ENCODE data around the gene TMEM95.
"Not testable (repeated sequence)": the region's sequence is repeated elsewhere in the genome, so short reads cannot be mapped to it uniquely, and the experiment has no call there.

TMEM95 gene

DNA sequence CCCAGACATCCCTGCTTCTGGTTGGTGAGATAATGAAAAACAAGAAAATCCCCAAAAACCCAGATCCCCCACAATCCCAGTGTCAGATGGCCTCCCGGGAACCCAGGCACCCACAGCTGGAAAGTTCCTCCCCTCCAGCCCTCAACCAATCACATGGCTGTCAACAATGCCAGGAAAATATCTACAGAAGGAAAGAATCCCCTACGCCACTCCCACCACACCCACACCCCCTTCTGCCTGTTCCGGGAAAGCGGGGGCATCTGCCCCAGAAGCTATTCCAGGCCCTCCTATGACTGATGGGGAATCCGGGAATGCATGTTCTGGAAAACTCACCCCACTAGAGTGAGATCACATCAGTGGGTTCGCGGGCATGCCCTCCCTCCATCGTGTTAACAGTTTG is 1.8 kb downstream of the TMEM95 start:
- Histone ChIP-seq H3K36me3 (ENCODE audit: insufficient read depth, insufficient read length, low read length) (no peaks in the 10 kb centered on the region), H3K9ac (ENCODE audit: insufficient read length, low read depth) (no peak overlapping the region), H3K27me3 (ENCODE audit: insufficient read depth, insufficient read length) (peaks cover 4% of the 10 kb centered on the region), H3K4me3 (ENCODE audit: insufficient read length, low read depth) (no peak overlapping the region), H3K9me3 (ENCODE audit: insufficient read depth, low read length) (no peaks in the 10 kb centered on the region), H3K4me1 (ENCODE audit: insufficient read depth, insufficient read length) (peaks cover 10% of the 10 kb centered on the region)
- no peak for TF ChIP-seq YY1 (IDR thresholded peaks at IDR 0.05; ENCODE audit: insufficient read depth, insufficient read length)
- no peak for TF ChIP-seq SUZ12 (IDR thresholded peaks at IDR 0.05; ENCODE audit: extremely low read depth, insufficient read depth, insufficient read length)
- TF ChIP-seq ZNF274 (IDR thresholded peaks at IDR 0.05; ENCODE audit: low read depth, low read length), result no peak
- no peak for DNase-seq (ENCODE audit: low read depth, low spot score)

DNA sequence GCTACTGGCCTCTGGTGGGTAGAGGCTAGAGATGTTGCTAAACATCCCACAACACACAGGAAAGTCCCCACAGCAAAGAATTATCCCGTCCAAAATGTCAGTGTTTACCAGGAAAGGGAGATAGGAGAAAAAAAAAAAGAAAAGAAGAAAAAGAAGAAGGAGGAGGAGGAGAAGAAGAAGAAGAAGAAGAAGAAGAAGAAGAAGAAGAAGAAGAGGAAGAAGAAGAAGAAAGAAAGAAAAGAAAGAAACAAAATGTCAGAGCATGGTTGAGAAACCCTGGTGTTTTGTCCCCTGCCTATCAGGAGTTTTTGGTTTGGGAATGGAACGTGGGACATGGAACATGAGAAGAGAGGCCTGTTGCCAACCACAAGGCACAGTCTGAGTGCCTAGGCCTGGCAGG is 2.4 kb downstream of the TMEM95 start:
- H3K27me3 ChIP-seq (ENCODE audit: insufficient read depth, insufficient read length), result peaks cover 4% of the 10 kb centered on the region
- no peak for TF ChIP-seq SUZ12 (IDR thresholded peaks at IDR 0.05; ENCODE audit: extremely low read depth, insufficient read depth, insufficient read length)
- TF ChIP-seq ZNF274 (IDR thresholded peaks at IDR 0.05; ENCODE audit: low read depth, low read length), result no peak
- TF ChIP-seq YY1 (IDR thresholded peaks at IDR 0.05; ENCODE audit: insufficient read depth, insufficient read length), result no peak
- H3K9ac ChIP-seq (ENCODE audit: insufficient read length, low read depth), result no peak overlapping the region
- no peaks in the 10 kb centered on the region for H3K9me3 ChIP-seq (ENCODE audit: insufficient read depth, low read length)
- peaks cover 10% of the 10 kb centered on the region for H3K4me1 ChIP-seq (ENCODE audit: insufficient read depth, insufficient read length)
- no peak overlapping the region for H3K4me3 ChIP-seq (ENCODE audit: insufficient read length, low read depth)
- no peaks in the 10 kb centered on the region for H3K36me3 ChIP-seq (ENCODE audit: insufficient read depth, insufficient read length, low read length)
- no peak for DNase-seq (ENCODE audit: low read depth, low spot score)

DNA sequence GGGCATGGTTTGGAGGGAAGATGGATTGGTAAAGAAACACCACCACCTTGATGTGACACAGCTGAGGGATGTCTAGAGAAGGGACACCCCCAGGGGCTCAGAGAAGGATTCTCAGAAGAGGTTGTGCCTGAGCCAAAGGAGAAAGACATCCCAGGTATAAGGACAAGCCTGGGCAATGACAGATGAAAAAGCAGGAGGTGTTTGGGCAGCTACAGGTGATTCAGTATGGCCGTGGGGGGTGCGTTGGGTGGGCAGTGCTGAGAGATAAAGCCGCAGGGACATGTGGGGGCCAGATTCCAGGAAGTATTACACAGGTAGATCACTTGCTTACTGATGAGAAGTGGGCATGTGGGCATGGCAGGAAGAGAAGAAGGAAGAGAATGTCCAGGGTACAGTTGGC is 7.0 kb downstream of the TMEM95 start:
- Histone ChIP-seq H3K4me3 (ENCODE audit: insufficient read length, low read depth) (no peak overlapping the region), H3K36me3 (ENCODE audit: insufficient read depth, insufficient read length, low read length) (no peaks in the 10 kb centered on the region), H3K4me1 (ENCODE audit: insufficient read depth, insufficient read length) (no peaks in the 10 kb centered on the region), H3K9me3 (ENCODE audit: insufficient read depth, low read length) (no peaks in the 10 kb centered on the region), H3K9ac (ENCODE audit: insufficient read length, low read depth) (no peak overlapping the region), H3K27me3 (ENCODE audit: insufficient read depth, insufficient read length) (no peaks in the 10 kb centered on the region)
- no peak for DNase-seq (ENCODE audit: low read depth, low spot score)
- TF ChIP-seq YY1 (IDR thresholded peaks at IDR 0.05; ENCODE audit: insufficient read depth, insufficient read length) (no peak), SUZ12 (IDR thresholded peaks at IDR 0.05; ENCODE audit: extremely low read depth, insufficient read depth, insufficient read length) (no peak), ZNF274 (IDR thresholded peaks at IDR 0.05; ENCODE audit: low read depth, low read length) (no peak)

DNA sequence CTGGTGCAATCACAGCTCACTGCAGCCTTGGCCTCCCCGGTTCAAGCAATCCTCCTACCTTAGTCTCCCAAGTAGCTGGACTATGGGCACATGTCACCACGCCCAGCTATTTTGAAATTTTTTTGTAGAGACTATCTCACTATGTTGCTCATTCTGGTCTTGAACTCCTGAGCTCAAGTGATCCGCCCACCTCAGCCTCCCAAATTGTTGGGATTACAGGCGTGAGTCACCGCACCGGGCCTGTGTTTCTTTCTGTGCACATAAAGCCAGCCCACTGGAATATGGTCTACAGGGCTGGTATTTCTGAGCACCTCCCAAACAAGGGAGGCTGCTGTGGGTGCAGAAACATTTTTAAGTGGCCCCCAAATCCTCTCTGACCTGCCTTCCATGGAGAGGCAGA is 8.4 kb downstream of the TMEM95 start:
- H3K9ac ChIP-seq (ENCODE audit: insufficient read length, low read depth), result no peak overlapping the region
- no peaks in the 10 kb centered on the region for H3K9me3 ChIP-seq (ENCODE audit: insufficient read depth, low read length)
- no peaks in the 10 kb centered on the region for H3K4me1 ChIP-seq (ENCODE audit: insufficient read depth, insufficient read length)
- no peak for DNase-seq (ENCODE audit: low read depth, low spot score)
- TF ChIP-seq YY1 (IDR thresholded peaks at IDR 0.05; ENCODE audit: insufficient read depth, insufficient read length) (no peak), SUZ12 (IDR thresholded peaks at IDR 0.05; ENCODE audit: extremely low read depth, insufficient read depth, insufficient read length) (no peak), ZNF274 (IDR thresholded peaks at IDR 0.05; ENCODE audit: low read depth, low read length) (no peak)
- H3K4me3 ChIP-seq (ENCODE audit: insufficient read length, low read depth), result no peak overlapping the region
- no peaks in the 10 kb centered on the region for H3K27me3 ChIP-seq (ENCODE audit: insufficient read depth, insufficient read length)
- H3K36me3 ChIP-seq (ENCODE audit: insufficient read depth, insufficient read length, low read length), result no peaks in the 10 kb centered on the region

DNA sequence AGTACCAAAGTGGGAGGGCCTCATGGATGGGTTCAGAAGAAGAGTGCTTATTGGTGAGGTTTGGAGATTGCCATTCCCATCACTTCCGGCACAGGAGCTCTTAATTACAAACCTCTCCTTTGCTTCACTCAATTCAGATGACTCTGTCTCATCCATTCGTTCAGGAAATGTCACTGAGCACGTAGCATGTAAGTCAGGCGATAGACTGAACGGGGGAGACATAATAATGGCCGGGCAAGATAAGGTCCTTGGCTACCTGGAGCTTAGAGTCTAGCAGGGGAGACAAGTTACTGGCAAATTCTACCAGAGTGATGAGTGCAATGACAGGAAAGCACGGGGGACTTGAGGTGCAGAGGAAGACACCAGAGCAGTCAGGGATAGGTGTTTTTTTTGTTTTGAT is 11.0 kb downstream of the TMEM95 start:
- H3K36me3 ChIP-seq (ENCODE audit: insufficient read depth, insufficient read length, low read length); DNase-seq (ENCODE audit: low read depth, low spot score); H3K4me1 ChIP-seq (ENCODE audit: insufficient read depth, insufficient read length): not testable (repeated sequence)

DNA sequence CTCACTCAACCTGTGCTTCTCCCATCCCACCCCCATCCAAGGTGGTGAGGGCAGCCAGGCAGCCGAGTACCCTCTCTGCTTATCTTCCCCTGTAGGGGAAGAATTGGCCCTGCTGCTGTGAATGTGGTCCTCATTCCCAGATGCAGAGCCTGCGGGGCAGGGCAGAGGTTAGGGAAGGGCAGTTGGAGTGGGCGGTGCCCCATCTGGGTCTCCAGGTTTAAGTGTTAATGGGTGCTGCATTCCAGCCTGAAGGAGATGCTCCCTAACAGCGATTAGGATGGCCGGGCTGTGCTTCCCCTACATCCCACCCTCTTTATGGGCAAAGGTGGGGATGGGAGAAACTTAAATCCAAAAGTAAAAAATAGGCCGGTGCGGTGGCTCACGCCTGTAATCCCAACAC is 12.1 kb downstream of the TMEM95 start:
- Histone ChIP-seq H3K27me3 (ENCODE audit: insufficient read depth, insufficient read length) (no peaks in the 10 kb centered on the region), H3K4me1 (ENCODE audit: insufficient read depth, insufficient read length) (no peaks in the 10 kb centered on the region), H3K4me3 (ENCODE audit: insufficient read length, low read depth) (no peak overlapping the region), H3K9ac (ENCODE audit: insufficient read length, low read depth) (no peak overlapping the region), H3K9me3 (ENCODE audit: insufficient read depth, low read length) (no peaks in the 10 kb centered on the region), H3K36me3 (ENCODE audit: insufficient read depth, insufficient read length, low read length) (no peaks in the 10 kb centered on the region)
- no peak for DNase-seq (ENCODE audit: low read depth, low spot score)
- TF ChIP-seq YY1 (IDR thresholded peaks at IDR 0.05; ENCODE audit: insufficient read depth, insufficient read length) (no peak), ZNF274 (IDR thresholded peaks at IDR 0.05; ENCODE audit: low read depth, low read length) (no peak)

More for the DNA sequence above, 11.0 kb downstream of the TMEM95 start:
- H3K27me3 ChIP-seq (ENCODE audit: insufficient read depth, insufficient read length); H3K4me3 ChIP-seq (ENCODE audit: insufficient read length, low read depth); H3K9me3 ChIP-seq (ENCODE audit: insufficient read depth, low read length); H3K9ac ChIP-seq (ENCODE audit: insufficient read length, low read depth): not testable (repeated sequence)

DNA sequence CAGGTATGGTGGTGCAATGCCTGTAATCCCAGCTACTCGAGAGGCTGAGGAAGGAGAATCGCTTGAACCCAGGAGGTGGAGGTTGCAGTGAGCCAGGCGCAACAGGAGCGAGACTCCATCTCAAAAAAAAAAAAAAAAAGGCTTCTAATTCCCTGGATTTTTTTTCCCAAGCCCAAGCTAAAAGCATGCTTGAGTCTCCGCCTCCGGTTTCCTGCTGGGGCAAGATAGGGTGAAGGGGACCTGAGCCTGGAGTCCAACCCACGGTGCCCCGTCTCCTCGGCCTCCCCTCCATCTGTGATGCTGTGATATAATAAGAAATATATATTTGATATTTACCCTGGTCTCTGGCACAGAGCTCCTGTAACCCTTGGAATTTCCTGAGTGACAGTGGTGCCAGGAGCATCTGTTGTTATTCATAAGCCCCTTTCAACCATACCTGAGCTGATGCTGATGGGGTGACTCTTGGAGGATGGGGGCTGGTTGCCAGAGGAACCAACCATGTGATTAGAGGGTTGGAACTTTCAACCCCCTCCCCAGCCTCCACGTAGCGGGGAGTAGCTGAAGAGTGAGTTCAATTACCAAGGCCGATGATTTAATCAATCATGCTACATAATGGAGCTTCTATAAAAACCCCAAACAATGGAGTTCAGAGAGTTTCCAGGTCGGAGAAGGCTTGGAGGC is 13.1 kb downstream of the TMEM95 start:
- Histone ChIP-seq H3K4me3 (ENCODE audit: insufficient read length, low read depth) (no peak overlapping the region), H3K4me1 (ENCODE audit: insufficient read depth, insufficient read length) (no peaks in the 10 kb centered on the region), H3K9ac (ENCODE audit: insufficient read length, low read depth) (no peak overlapping the region), H3K9me3 (ENCODE audit: insufficient read depth, low read length) (no peaks in the 10 kb centered on the region), H3K36me3 (ENCODE audit: insufficient read depth, insufficient read length, low read length) (no peaks in the 10 kb centered on the region), H3K27me3 (ENCODE audit: insufficient read depth, insufficient read length) (no peaks in the 10 kb centered on the region)
- TF ChIP-seq SUZ12 (IDR thresholded peaks at IDR 0.05; ENCODE audit: extremely low read depth, insufficient read depth, insufficient read length) (no peak), ZNF274 (IDR thresholded peaks at IDR 0.05; ENCODE audit: low read depth, low read length) (no peak), YY1 (IDR thresholded peaks at IDR 0.05; ENCODE audit: insufficient read depth, insufficient read length) (no peak)
- no peak for DNase-seq (ENCODE audit: low read depth, low spot score)

DNA sequence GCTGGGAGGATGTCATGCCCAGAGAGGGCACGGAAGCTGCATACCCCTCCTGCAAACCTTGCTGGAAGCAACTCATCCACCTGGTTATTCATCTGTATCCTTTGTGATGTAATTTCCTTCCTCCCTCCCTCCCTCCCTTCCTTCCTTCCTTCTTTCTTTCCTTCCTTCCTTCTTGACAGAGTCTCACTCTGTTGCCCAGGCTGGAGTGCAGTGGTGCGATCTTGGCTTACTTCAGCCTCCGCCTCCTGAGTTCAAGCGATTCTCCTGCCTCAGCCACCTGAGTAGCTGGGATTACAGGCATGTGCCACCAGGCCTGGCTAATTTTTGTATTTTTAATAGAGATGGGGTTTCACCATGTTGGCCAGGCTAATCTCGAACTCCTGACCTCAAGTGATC is 13.6 kb downstream of the TMEM95 start:
- H3K4me1 ChIP-seq (ENCODE audit: insufficient read depth, insufficient read length); H3K36me3 ChIP-seq (ENCODE audit: insufficient read depth, insufficient read length, low read length); DNase-seq (ENCODE audit: low read depth, low spot score); H3K9ac ChIP-seq (ENCODE audit: insufficient read length, low read depth); H3K9me3 ChIP-seq (ENCODE audit: insufficient read depth, low read length); H3K27me3 ChIP-seq (ENCODE audit: insufficient read depth, insufficient read length); H3K4me3 ChIP-seq (ENCODE audit: insufficient read length, low read depth): not testable (repeated sequence)

Measured in NT2/D1 (cell line).